Kidney (tissue), 14 donors: ENCODE measurements around the gene CAMK1G. TPM values are rescaled to one million over a fixed set of nuclear protein-coding genes. Genes with fewer than 3 reads are reported as not detected.
A peak's percentile ranks its signal among the peaks of the same experiment; 100 is the strongest.

ENCODE experiments used
- DNase-seq, 5 donors: peaks; one replicate each; pipeline ENCODE4 v3.0.0-alpha.2; 2013 to 2020
- FAIRE-seq: peaks from 2 replicates; lab custom pipeline; 2012; peaks lifted over from hg19 to GRCh38; lab: Jason Lieb, UNC
- H3K27ac ChIP-seq, 2 donors: one replicate each; pipeline ENCODE4 v1.7.0; 2013; ENCODE audit warnings: low read depth in 2 of 2, low read length in 2 of 2, inconsistent platforms in 1 of 2
- H3K27me3 ChIP-seq: one replicate; pipeline ENCODE4 v1.7.1; 2013; ENCODE audit warnings: low read length, inconsistent platforms; ENCODE audit not compliant: control insufficient read depth, insufficient read depth
- H3K36me3 ChIP-seq, 3 donors: one replicate each; pipeline versions ENCODE4 v1.7.0 to v1.7.1; 2013; ENCODE audit warnings: low read length in 3 of 3, control low read depth in 1 of 3, inconsistent platforms in 1 of 3; ENCODE audit not compliant: insufficient read depth in 3 of 3, control insufficient read depth in 2 of 3
- H3K4me1 ChIP-seq, 3 donors: one replicate each; pipeline versions ENCODE4 v1.7.0 to v1.7.1; 2013; ENCODE audit warnings: low read length in 3 of 3, inconsistent platforms in 1 of 3, low read depth in 1 of 3; ENCODE audit not compliant: control insufficient read depth in 2 of 3, insufficient read depth in 2 of 3
- H3K4me3 ChIP-seq, 3 donors: one replicate each; pipeline versions ENCODE4 v1.7.0 to v1.8.1; 2013; ENCODE audit warnings: low read length in 3 of 3, control low read depth in 1 of 3, inconsistent platforms in 1 of 3
- H3K9ac ChIP-seq, 3 donors: one replicate each; pipeline versions ENCODE4 v1.7.0 to v1.7.1; 2013; ENCODE audit warnings: low read length in 3 of 3, control low read depth in 1 of 3, inconsistent platforms in 1 of 3
- H3K9me3 ChIP-seq, 3 donors: one replicate each; pipeline versions ENCODE4 v1.7.0 to v1.7.1; 2013; ENCODE audit warnings: low read length in 3 of 3, control low read depth in 1 of 3, inconsistent platforms in 1 of 3; ENCODE audit not compliant: control insufficient read depth in 2 of 3, insufficient read depth in 1 of 3
- intact Hi-C: fragments of 100-400 bp; cut with DNase I; formaldehyde crosslinking; loops from one replicate; pipeline ENCODE4 v1.11.1; 2022
- polyA plus RNA-seq: library from polyadenylated mRNA; stranded (reverse); fragments of 350-450 nt; fragmentation: Illumina TruSeq; extraction: RNeasy Lipid Tissue Mini Kit (QIAGEN cat#74804); gene quantifications from one replicate; pipeline ENCODE4 v1.2.3, GENCODE V29; 2014; ENCODE audit warnings: low read depth, low replicate concordance; ENCODE audit not compliant: insufficient read depth
- total RNA-seq: library from RNA; stranded (reverse); fragmentation: NEBNext Ultra II Directional; extraction: Animal tissue kit (Norgen Biotek cat#: 25700); gene quantifications from one replicate; pipeline ENCODE4 v1.2.1, GENCODE V29; 2021
- TF ChIP-seq, protein P1 (sequence below): IDR thresholded peaks from 3 replicates; pipeline ENCODE4 v1.5.1; 2012; ENCODE audit warnings: mild to moderate bottlenecking, moderate library complexity, borderline replicate concordance; ENCODE audit not compliant: insufficient read depth; ENCODE audit errors: extremely low read depth
- donor health status: control.
- donor health status: control.
- donor health status: control.
- donor health status: control.
- donor health status: control.
- donor health status: DM: yes; HTN: yes; CAD: no.
- donor health status: Normal renal cell carcinoma (clear cell type).

The CAMK1G gene
- total and polyA plus RNA-seq, 2 donors from 2014 or later, result 1.4 to 5.5 TPM

DNA sequence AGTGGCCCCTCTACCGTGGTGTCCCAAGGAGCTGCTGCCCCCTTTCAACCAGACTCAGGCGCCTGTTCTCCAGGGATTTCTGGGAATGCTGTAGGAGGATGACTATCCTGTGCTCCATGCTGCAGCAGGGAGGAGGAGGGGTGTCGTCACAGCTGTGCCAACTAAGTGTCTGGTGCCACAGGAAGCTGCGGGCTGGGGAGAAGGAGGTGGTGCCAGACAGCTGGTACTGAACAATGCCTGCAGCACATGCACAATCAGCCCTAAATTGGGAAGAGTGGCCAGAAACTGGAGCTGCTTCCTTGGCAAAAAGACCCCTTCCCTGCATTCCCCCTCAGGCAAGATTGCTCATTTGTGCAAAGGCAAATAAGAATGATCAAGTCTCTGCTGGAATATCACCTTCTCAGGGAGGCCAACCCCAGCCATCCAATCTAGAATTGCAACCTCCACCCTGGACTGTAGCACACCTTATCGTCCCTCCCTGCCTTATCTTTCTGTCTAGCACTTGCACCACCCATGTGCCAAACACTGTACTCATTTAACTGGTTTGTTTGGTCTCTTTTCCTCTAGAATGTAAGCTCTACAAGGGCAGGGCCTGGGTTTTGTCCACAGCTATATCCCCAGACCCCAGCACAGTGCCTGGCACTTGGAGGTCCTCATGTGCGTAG lies 35.4 kb downstream of the CAMK1G start:
- Histone ChIP-seq H3K4me1 (peaks cover 0 to 14% (median 0%) of the 10 kb centered on the region in 3 donors), H3K27me3 (no peaks in the 10 kb centered on the region), H3K36me3 (no peaks in the 10 kb centered on the region), H3K27ac (no peak overlapping the region), H3K9me3 (no peaks in the 10 kb centered on the region), H3K4me3 (no peak overlapping the region), H3K9ac (no peak overlapping the region)
- DNase-seq (no peak), FAIRE-seq (no peak)
- TF ChIP-seq, protein P1, sequence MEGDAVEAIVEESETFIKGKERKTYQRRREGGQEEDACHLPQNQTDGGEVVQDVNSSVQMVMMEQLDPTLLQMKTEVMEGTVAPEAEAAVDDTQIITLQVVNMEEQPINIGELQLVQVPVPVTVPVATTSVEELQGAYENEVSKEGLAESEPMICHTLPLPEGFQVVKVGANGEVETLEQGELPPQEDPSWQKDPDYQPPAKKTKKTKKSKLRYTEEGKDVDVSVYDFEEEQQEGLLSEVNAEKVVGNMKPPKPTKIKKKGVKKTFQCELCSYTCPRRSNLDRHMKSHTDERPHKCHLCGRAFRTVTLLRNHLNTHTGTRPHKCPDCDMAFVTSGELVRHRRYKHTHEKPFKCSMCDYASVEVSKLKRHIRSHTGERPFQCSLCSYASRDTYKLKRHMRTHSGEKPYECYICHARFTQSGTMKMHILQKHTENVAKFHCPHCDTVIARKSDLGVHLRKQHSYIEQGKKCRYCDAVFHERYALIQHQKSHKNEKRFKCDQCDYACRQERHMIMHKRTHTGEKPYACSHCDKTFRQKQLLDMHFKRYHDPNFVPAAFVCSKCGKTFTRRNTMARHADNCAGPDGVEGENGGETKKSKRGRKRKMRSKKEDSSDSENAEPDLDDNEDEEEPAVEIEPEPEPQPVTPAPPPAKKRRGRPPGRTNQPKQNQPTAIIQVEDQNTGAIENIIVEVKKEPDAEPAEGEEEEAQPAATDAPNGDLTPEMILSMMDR, result no peak
- intact Hi-C loops, result no loop called here

DNA sequence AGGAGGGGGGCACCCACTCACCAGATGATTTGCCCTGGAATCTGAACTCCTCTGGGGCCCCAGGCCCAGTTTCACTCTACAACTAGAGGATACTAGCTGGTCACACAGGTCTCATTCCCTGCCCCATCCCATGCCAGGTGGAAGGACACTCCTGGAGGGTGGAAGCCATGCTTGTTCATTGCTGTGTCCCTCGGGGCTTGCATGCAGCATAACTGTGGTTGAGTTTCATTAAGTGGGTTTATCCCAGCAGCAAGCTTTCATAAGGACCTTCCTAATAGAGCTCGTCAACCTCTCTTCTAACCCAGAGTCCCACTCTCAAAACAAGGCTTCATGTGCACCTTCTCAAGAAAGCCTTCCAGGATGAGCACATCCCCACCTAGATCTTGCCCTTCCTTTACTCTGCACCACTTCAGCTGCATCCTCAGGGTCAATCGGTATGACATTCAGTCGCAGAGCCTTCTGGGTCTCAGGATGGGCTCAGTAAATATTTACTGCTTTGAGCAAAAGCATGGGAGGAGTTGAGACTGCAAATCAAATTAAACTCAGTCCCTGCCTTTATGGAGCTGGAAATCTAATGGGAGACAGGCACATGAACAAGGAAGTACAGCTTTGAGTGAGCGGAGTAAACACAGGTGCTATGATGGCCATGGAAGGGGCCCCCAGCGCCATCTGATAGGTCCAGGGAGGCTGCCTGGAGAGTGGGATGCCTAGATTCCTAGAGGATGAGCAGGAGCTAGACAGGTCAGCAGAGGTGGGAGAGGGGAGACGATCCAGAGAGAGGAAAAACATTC lies 36.4 kb downstream of the CAMK1G start:
- FAIRE-seq (no peak), DNase-seq (no peak)
- TF ChIP-seq, protein P1, result no peak
- Histone ChIP-seq H3K9ac (no peak overlapping the region), H3K9me3 (no peaks in the 10 kb centered on the region), H3K27me3 (no peaks in the 10 kb centered on the region), H3K4me3 (no peak overlapping the region), H3K36me3 (no peaks in the 10 kb centered on the region), H3K27ac (no peak overlapping the region), H3K4me1 (peaks cover 0 to 14% (median 0%) of the 10 kb centered on the region in 3 donors)
- intact Hi-C loops, result loop anchor here (10.0 kb wide), 1 partner anchor 45 kb away; no protein-coding TSS in a partner anchor

DNA sequence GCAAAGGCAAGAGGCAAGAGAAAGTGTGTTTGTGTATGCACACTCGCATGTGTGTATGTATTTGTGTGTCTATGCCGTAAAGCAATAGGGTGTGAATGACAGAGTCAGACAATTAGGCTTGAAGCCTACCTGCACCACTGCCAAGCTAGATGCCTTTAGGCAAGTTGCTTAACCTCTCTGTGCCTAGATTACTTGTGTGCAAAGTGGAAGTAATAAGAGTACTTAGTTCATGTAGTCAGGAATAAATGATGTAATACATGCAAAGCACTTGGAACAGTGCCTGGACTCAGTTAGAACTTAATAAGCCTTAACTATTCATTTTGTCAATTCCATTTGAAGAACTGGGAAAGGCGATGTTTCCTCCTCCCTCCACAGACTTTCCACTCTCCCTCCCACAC lies 37.0 kb downstream of the CAMK1G start:
- peak in 1 of 5 donors; percentile 31 for DNase-seq
- TF ChIP-seq, protein P1, result no peak
- Histone ChIP-seq H3K27ac (no peak overlapping the region), H3K4me1 (peaks cover 0 to 16% (median 0%) of the 10 kb centered on the region in 3 donors), H3K4me3 (no peak overlapping the region), H3K9me3 (no peaks in the 10 kb centered on the region), H3K27me3 (no peaks in the 10 kb centered on the region), H3K36me3 (no peaks in the 10 kb centered on the region), H3K9ac (no peak overlapping the region)
- intact Hi-C loops, result loop anchor here (10.0 kb wide), 1 partner anchor 46 kb away; no protein-coding TSS in a partner anchor
- no peak for FAIRE-seq
